Stomach (tissue), 4 donors: ENCODE measurements around the gene MDH1.
"Not testable (repeated sequence)": the region's sequence is repeated elsewhere in the genome, so short reads cannot be mapped to it uniquely, and the experiment has no call there.

Source experiments
- POLR2A ChIP-seq, 4 donors: fragments of 450-650 bp; IDR thresholded peaks; one replicate each; pipeline ENCODE4 v1.6.1; 2016; ENCODE audit warnings: antibody characterized with exemption in 4 of 4, control low read depth in 2 of 4, mild to moderate bottlenecking in 1 of 4, moderate library complexity in 1 of 4
- TF ChIP-seq, protein P1 (sequence below), 7 experiments: fragments of 450-650 bp in 4 of 7; fragments of 200-600 bp in 3 of 7; sonication (generic) in 3 of 7; IDR thresholded peaks; one replicate each; pipeline ENCODE4 v1.5.1; 2016 to 2019; ENCODE audit warnings: antibody characterized with exemption in 7 of 7, control low read depth in 2 of 7, mild to moderate bottlenecking in 1 of 7

DNA sequence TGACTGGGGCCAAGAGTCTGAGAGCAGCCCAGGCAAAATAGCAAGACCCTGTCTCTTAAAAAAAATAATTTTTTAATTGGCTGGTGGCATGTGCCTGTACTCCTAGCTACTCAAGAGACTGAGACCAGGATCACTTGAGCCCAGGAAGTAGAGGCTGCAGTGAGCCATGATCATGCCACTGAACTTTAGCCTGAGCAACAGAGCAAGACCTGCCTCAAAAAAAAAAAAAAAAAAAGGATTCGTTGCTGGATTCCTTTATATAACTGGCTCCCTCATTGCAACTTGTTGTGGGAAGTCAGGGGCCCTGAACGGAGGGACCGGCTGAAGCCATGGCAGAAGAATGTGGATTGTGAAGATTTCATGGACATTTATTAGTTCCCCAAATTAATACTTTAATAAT is 15.7 kb upstream of the MDH1 start:
- TF ChIP-seq, protein P1, sequence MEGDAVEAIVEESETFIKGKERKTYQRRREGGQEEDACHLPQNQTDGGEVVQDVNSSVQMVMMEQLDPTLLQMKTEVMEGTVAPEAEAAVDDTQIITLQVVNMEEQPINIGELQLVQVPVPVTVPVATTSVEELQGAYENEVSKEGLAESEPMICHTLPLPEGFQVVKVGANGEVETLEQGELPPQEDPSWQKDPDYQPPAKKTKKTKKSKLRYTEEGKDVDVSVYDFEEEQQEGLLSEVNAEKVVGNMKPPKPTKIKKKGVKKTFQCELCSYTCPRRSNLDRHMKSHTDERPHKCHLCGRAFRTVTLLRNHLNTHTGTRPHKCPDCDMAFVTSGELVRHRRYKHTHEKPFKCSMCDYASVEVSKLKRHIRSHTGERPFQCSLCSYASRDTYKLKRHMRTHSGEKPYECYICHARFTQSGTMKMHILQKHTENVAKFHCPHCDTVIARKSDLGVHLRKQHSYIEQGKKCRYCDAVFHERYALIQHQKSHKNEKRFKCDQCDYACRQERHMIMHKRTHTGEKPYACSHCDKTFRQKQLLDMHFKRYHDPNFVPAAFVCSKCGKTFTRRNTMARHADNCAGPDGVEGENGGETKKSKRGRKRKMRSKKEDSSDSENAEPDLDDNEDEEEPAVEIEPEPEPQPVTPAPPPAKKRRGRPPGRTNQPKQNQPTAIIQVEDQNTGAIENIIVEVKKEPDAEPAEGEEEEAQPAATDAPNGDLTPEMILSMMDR (IDR thresholded peaks at IDR 0.05), result not testable (repeated sequence)
- not testable (repeated sequence) for TF ChIP-seq POLR2A (IDR thresholded peaks at IDR 0.05)
